Measurements from ENCODE around the gene IFNLR1.

IFNLR1 gene

DNA sequence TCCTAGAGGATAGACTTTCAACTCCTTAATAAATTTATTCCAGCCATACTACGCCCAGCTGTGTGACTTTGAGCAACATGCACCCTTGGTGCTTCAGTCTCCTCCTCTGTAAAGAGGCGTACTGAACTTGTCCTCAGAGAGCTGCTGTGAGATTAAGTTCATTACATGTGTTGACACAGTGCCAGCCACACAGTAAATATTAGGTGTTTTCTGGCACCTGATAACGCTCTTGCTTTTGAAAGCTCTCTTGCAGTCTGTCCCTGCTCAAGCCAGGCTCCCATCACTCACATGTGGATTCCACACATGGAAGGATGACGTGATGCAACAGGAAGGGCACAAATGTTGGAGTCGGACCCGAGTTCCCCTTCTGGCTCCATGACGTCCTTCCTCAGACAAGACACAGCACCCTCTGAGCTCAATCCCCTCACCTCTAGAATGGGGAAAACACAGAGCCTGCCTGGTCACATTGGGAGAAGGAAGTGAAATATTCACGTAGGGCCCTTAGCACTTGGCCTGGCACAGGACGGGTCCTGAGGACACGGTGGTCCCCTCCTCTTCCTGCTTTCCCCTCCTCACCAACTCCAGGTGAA, 7.7 kb downstream of the IFNLR1 start:
- no peak for DNase-seq
- TF ChIP-seq, protein P1, sequence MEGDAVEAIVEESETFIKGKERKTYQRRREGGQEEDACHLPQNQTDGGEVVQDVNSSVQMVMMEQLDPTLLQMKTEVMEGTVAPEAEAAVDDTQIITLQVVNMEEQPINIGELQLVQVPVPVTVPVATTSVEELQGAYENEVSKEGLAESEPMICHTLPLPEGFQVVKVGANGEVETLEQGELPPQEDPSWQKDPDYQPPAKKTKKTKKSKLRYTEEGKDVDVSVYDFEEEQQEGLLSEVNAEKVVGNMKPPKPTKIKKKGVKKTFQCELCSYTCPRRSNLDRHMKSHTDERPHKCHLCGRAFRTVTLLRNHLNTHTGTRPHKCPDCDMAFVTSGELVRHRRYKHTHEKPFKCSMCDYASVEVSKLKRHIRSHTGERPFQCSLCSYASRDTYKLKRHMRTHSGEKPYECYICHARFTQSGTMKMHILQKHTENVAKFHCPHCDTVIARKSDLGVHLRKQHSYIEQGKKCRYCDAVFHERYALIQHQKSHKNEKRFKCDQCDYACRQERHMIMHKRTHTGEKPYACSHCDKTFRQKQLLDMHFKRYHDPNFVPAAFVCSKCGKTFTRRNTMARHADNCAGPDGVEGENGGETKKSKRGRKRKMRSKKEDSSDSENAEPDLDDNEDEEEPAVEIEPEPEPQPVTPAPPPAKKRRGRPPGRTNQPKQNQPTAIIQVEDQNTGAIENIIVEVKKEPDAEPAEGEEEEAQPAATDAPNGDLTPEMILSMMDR (IDR thresholded peaks at IDR 0.05; ENCODE audit: low read depth, low read length) = no peak
- Histone ChIP-seq H3K9me3 (ENCODE audit: severe bottlenecking) (no peaks in the 10 kb centered on the region), H3K4me3 (ENCODE audit: low read depth, low read length) (no peak overlapping the region), H3K36me3 (peaks cover 10% of the 10 kb centered on the region), H3K27ac (no peak overlapping the region), H3K27me3 (ENCODE audit: insufficient read depth, low read depth, severe bottlenecking) (no peaks in the 10 kb centered on the region)

DNA sequence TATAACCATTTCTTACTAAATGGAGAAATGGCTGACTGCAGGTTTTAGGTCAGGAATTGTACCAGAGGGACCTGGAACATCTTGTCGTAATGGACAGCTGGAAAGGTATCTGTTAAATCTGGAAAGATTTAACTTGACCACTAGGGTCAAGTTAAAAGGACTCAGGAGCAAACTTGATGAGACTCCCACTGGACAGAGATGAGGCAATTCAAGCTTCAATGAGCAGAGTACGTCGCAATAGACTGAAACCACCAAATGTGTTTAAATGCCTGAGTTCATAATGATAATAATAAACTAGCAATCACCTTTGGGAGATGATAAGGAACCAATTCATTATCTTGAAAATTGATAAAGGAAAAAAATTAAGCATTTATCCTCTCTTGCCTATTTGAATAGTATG, 8.7 kb downstream of the IFNLR1 start:
- Histone ChIP-seq H3K27me3 (ENCODE audit: insufficient read depth, low read depth, severe bottlenecking) (no peaks in the 10 kb centered on the region), H3K9me3 (ENCODE audit: severe bottlenecking) (no peaks in the 10 kb centered on the region), H3K4me3 (ENCODE audit: low read depth, low read length) (no peak overlapping the region), H3K36me3 (peaks cover 13% of the 10 kb centered on the region), H3K27ac (no peak overlapping the region)
- TF ChIP-seq, protein P1 (IDR thresholded peaks at IDR 0.05; ENCODE audit: low read depth, low read length) = no peak
- no peak for DNase-seq

DNA sequence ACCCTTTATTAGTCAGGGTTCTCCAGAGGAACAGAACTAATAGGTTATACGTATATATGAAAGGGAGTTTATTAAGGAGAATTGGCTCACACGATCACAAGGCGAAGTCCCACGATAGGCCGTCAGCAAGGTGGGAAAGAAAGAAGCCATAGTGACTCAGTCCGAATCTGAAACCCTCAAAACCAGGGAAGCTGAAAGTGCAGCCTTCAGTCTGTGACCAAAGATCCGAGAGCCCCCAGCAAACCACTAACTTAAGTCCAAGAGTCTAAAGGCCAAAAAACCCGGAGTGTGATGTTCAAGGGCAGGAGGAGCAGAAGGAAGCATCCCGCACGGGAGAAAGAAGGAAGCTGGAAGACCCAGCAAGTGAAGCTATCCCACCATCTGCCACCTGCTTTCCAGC, 9.9 kb downstream of the IFNLR1 start:
- Histone ChIP-seq H3K9me3 (ENCODE audit: severe bottlenecking) (no peaks in the 10 kb centered on the region), H3K36me3 (peaks cover 15% of the 10 kb centered on the region), H3K27me3 (ENCODE audit: insufficient read depth, low read depth, severe bottlenecking) (no peaks in the 10 kb centered on the region), H3K4me3 (ENCODE audit: low read depth, low read length) (no peak overlapping the region), H3K27ac (no peak overlapping the region)
- DNase-seq = no peak
- TF ChIP-seq, protein P1 (IDR thresholded peaks at IDR 0.05; ENCODE audit: low read depth, low read length) = no peak

DNA sequence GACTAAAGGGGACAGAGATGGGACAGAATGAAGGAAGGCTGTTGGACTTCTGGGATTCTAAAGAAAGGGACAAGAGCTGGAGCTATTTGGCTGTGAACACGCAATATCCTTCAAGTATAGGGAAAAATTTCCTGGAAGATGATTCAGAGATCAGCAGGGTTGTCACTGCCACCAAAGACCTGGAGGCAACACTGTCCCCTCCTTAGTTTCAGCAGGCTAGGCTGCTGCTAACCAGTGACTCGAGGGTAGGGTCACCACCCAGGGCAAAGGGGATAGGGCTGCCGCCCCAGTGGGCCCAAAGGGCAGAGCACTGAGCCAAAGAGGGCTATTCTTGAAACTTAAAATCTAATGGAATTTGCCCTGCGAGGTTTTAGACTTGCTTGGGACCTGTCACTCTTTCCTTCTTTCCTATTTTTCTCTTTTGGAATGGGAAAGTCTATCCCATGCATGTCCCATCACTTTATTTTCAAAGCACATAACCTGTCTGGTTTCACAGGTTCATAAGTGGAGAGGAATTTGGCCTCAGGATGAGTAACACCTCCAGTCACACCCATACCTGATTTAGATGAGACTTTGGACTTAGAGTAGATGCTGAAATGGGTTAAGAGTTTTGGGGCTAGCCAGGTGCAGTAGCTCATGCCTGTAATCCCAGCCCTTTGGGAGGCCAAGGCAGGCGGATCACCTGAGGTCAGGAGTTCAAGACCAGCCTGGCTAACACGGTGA, 11.9 kb downstream of the IFNLR1 start:
- Histone ChIP-seq H3K27ac (no peak overlapping the region), H3K9me3 (ENCODE audit: severe bottlenecking) (no peaks in the 10 kb centered on the region), H3K4me3 (ENCODE audit: low read depth, low read length) (no peak overlapping the region), H3K27me3 (ENCODE audit: insufficient read depth, low read depth, severe bottlenecking) (no peaks in the 10 kb centered on the region), H3K36me3 (peaks cover 15% of the 10 kb centered on the region)
- TF ChIP-seq, protein P1 (IDR thresholded peaks at IDR 0.05; ENCODE audit: low read depth, low read length) = no peak
- no peak for DNase-seq

DNA sequence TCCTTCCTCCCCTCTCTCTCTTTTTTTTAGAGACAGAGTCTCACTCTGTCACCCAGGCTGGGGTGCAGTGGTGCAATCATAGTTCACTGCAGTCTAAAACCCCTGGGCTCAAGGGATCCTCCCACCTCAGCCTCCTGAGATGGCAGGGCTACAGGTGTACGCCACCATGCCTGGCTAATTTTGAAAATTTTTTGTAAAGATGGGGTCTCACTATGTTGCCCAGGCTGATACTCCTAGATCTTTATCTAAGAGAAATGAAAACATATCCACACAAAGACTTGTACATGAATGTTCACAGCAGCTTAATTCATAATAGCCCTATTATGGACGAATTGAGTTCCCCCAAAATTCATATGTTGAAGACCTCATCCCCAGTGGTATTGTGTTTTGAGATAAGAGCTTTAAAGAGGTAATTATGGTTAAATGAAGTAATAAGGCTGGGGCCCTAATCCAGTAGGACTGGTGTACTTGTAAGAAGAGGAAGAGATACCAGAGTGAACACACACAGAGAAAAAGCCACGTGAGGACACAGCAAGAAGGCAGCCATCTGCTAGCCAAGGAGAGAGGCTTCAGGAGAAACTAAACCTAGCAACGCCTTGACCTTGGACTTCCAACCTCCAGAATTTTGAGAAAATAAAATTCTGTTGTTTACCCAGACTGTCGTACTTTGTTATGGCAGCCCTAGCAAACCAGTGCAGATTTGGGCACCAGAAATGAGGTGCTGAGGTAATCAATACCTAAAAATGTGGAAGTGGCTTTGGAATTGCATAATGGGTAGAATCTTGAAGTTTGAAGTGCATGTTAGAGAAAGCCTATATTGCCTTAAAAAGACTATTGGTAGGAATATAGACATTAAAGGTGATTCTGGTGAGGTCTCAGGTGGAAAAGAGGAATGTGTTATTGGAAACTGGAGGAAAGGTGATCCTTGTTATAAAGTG, 13.2 kb downstream of the IFNLR1 start:
- no peak for DNase-seq
- Histone ChIP-seq H3K27me3 (ENCODE audit: insufficient read depth, low read depth, severe bottlenecking) (no peaks in the 10 kb centered on the region), H3K4me3 (ENCODE audit: low read depth, low read length) (no peak overlapping the region), H3K36me3 (peaks cover 14% of the 10 kb centered on the region), H3K27ac (no peak overlapping the region), H3K9me3 (ENCODE audit: severe bottlenecking) (no peaks in the 10 kb centered on the region)
- TF ChIP-seq, protein P1 (IDR thresholded peaks at IDR 0.05; ENCODE audit: low read depth, low read length) = no peak

Measured in WERI-Rb-1 (cell line).